ENCODE results near the gene DNAJC18. TPM values are rescaled to one million over a fixed set of nuclear protein-coding genes. Genes with fewer than 3 reads are reported as not detected.
"Not testable (repeated sequence)": the region's sequence is repeated elsewhere in the genome, so short reads cannot be mapped to it uniquely, and the experiment has no call there.

Gene DNAJC18
- polyA plus RNA-seq, 4 donors, result 0.67 to 3.8 (median 3.2) TPM

DNA sequence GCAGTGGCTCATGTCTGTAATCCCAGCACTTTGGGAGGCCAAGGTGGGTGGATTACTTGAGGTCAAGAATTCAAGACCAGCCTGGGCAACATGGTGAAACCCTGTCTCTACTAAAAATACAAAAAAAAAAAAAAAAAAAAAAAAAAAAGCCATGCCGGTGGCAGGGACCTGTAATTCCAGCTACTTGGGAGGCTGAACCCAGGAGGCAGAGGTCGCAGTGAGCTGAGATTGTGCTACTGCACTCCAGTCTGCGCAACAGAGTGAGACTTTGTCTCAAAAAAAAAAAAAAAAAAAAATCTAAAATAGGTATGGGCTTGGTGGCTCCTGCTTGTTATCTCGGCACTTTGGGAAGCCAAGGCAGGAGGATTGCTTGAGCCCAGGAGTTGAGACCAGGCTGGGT lies 40.4 kb upstream of the DNAJC18 start:
- H3K9me3 ChIP-seq (ENCODE audit: control insufficient read depth in 2 of 2, insufficient read depth in 1 of 2, low read depth in 1 of 2, low read length in 1 of 2); H3K4me3 ChIP-seq (ENCODE audit: low read depth in 1 of 3, low read length in 3 of 3); FAIRE-seq; DNase-seq; H3K4me1 ChIP-seq (ENCODE audit: control insufficient read depth in 3 of 3, insufficient read depth in 2 of 3, low read depth in 1 of 3, low read length in 2 of 3); H3K27ac ChIP-seq (ENCODE audit: low read depth in 1 of 3, low read length in 2 of 3); H3K27me3 ChIP-seq (ENCODE audit: control insufficient read depth in 3 of 3, insufficient read depth in 3 of 3, low read length in 3 of 3): not testable (repeated sequence)
- WGBS, 3 donors, result 89 to 92% (median 90%) methylated on average over 3 to 4 of the region's 4 CpGs
- H3K36me3 ChIP-seq (ENCODE audit: control insufficient read depth in 3 of 3, insufficient read depth in 2 of 3, low read depth in 1 of 3, low read length in 3 of 3), result peaks cover 0 to 11% (median 0%) of the 10 kb centered on the region in 3 donors

DNA sequence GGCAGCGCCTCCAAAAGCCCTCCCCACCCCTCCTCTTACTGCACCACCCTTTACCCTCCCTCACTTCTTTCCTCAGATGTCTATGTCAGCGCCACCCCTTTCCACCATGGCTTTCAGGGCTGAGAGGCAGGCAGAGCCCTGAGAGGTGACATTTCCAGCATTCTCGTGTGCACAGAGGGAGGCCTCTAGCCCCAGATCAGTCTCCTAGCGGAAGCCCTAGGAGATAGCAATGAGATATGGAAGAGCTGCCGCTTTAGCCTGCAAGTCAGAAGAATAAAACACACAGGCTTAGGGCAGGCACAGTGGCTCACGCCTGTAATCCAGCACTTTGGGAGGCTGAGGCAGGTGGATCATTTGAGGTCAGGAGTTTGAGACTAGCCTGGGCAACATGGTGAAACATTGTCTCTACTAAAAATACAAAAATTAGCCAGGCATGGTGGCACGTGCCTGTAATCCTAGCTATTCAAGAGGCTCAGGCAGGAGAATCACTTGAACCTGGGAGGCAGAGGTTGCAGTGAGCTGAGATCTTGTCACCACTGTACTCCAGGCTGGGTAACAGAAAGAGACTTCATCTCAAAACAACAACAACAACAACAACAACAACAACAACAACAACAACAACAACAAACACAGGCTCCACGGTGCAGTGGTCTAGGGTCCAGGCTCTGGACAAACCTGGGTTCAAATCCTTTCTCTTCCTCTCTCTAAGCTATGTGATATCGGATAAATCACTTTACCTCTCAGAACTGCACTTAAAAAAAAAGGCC lies 39.5 kb upstream of the DNAJC18 start:
- not testable (repeated sequence) for FAIRE-seq; H3K9me3 ChIP-seq (ENCODE audit: control insufficient read depth in 2 of 2, insufficient read depth in 1 of 2, low read depth in 1 of 2, low read length in 1 of 2); H3K27ac ChIP-seq (ENCODE audit: low read depth in 1 of 3, low read length in 2 of 3); H3K27me3 ChIP-seq (ENCODE audit: control insufficient read depth in 3 of 3, insufficient read depth in 3 of 3, low read length in 3 of 3); H3K4me1 ChIP-seq (ENCODE audit: control insufficient read depth in 3 of 3, insufficient read depth in 2 of 3, low read depth in 1 of 3, low read length in 2 of 3); H3K4me3 ChIP-seq (ENCODE audit: low read depth in 1 of 3, low read length in 3 of 3); DNase-seq
- H3K36me3 ChIP-seq (ENCODE audit: control insufficient read depth in 3 of 3, insufficient read depth in 2 of 3, low read depth in 1 of 3, low read length in 3 of 3), result peaks cover 0 to 11% (median 0%) of the 10 kb centered on the region in 3 donors
- 79 to 87% (median 84%) methylated on average over 9 of the region's 9 CpGs for WGBS, 3 donors

DNA sequence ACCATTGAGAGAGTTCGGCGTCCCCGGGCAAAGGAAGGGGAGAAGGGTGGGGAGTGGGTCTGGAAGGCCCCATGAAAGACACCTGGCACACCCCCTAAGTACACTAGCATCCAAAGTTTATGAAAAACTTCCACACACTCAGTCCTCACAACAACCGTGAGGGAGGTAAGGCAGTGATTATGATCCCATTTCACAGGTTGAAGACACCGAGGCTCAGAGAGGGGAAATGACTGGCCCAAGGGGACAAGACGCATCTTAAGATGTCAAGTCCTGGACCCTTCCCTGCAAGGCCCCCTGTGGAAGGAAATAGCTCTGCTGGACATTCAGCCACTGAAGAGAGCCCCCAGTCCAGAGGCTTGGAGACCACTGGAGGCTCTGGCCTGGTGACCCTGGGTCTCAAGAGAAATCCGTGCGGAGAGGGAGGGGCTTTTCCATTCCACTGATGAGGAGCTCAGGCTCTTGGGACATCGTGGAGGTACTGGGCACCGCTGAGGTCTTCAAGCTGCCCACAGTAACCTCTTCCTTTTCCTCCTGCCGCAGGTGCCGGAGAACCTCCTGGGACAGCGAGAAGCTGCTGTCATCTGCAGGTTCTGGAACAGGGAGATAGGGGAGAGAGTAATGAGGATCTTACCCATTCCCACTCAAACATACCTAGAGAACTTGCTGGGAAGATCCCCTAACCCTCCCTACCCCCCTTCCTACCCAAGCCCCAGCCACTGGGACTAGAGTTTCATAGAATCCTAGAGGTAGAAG lies 36.7 kb upstream of the DNAJC18 start:
- FAIRE-seq, result no peak
- H3K36me3 ChIP-seq (ENCODE audit: control insufficient read depth in 3 of 3, insufficient read depth in 2 of 3, low read depth in 1 of 3, low read length in 3 of 3), result peaks cover 0 to 11% (median 0%) of the 10 kb centered on the region in 3 donors
- no peak overlapping the region for H3K27ac ChIP-seq (ENCODE audit: low read depth in 1 of 3, low read length in 2 of 3)
- no peaks in the 10 kb centered on the region for H3K9me3 ChIP-seq (ENCODE audit: control insufficient read depth in 2 of 2, insufficient read depth in 1 of 2, low read depth in 1 of 2, low read length in 1 of 2)
- 81 to 86% (median 82%) methylated on average over 13 of the region's 13 CpGs for WGBS, 3 donors
- no peak overlapping the region for H3K4me3 ChIP-seq (ENCODE audit: low read depth in 1 of 3, low read length in 3 of 3)
- H3K27me3 ChIP-seq (ENCODE audit: control insufficient read depth in 3 of 3, insufficient read depth in 3 of 3, low read length in 3 of 3), result no peaks in the 10 kb centered on the region
- H3K4me1 ChIP-seq (ENCODE audit: control insufficient read depth in 3 of 3, insufficient read depth in 2 of 3, low read depth in 1 of 3, low read length in 2 of 3), result peaks cover 0 to 5% (median 2%) of the 10 kb centered on the region in 3 donors
- no peak for DNase-seq

DNA sequence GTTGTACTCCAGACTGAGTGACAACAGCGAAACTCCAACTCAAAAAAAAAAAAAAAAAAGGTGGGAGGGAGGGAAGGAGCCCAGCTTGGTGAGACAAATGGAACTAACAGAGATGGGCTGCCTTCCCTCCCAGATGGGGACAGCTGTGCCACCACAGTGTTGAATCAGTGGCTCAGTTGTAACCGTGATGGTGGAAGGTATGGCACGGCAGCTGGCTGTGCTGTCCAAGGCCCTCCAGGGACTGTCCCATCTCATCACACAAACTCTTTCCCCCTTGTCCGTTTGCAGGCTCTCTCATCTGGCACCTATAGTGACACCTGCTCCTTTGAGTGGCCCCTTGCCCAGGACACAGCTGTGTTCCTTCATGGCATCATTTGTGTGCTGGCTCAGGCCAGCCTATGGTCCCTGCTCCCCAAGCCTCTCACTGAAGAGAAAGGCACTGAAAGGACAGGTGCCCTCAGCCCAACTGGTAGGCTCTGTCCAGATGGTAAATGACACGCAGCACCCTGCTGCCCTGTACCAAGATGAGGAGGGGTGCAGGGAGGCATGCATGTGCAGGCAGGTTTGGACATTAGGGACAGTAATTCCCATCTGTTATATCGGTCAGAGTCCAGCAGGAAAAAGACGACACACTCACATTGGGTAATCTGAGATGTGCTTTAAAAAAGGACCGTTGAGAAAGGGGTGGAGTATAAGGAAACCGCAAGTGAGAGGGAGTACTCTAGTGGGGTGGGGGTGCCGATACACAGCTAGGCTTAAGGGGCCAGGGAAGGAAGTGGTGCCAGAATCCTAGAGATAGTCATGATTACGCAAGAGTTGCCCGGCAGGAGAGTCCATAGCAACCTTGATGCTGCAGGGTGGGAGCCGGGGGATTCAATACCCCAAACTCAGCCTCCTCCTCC lies 35.8 kb upstream of the DNAJC18 start:
- FAIRE-seq, result no peak
- H3K27ac ChIP-seq (ENCODE audit: low read depth in 1 of 3, low read length in 2 of 3), result no peak overlapping the region
- H3K4me3 ChIP-seq (ENCODE audit: low read depth in 1 of 3, low read length in 3 of 3), result no peak overlapping the region
- H3K9me3 ChIP-seq (ENCODE audit: control insufficient read depth in 2 of 2, insufficient read depth in 1 of 2, low read depth in 1 of 2, low read length in 1 of 2), result no peaks in the 10 kb centered on the region
- peaks cover 2 to 4% (median 2%) of the 10 kb centered on the region in 3 donors for H3K4me1 ChIP-seq (ENCODE audit: control insufficient read depth in 3 of 3, insufficient read depth in 2 of 3, low read depth in 1 of 3, low read length in 2 of 3)
- no peaks in the 10 kb centered on the region for H3K27me3 ChIP-seq (ENCODE audit: control insufficient read depth in 3 of 3, insufficient read depth in 3 of 3, low read length in 3 of 3)
- H3K36me3 ChIP-seq (ENCODE audit: control insufficient read depth in 3 of 3, insufficient read depth in 2 of 3, low read depth in 1 of 3, low read length in 3 of 3), result peaks cover 0 to 11% (median 0%) of the 10 kb centered on the region in 3 donors
- DNase-seq, result peak; percentile 40 to 51
- WGBS, 3 donors, result 28 to 33% (median 32%) methylated on average over 13 of the region's 13 CpGs

DNA sequence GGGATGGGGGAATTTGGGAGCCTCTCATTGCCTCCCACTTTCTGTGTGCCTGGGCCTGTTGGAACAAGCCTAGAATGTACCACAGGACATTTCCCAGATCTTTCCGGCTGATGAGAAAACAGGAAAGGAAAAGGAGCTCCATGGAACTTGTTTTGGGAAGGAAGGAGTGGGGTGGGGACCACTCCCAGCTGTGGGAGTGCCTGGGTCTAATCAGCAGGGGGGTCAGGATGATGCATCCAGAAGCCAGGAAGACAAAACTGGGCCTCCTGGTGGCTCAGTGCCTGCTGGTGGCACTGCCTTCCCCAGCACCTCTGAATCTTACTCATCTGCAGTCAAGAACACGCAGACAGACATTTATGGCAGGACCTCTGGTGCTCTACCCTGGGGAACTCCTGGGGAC lies 34.2 kb upstream of the DNAJC18 start:
- Histone ChIP-seq H3K4me1 (ENCODE audit: control insufficient read depth in 3 of 3, insufficient read depth in 2 of 3, low read depth in 1 of 3, low read length in 2 of 3) (peaks cover 2 to 4% (median 2%) of the 10 kb centered on the region in 3 donors), H3K9me3 (ENCODE audit: control insufficient read depth in 2 of 2, insufficient read depth in 1 of 2, low read depth in 1 of 2, low read length in 1 of 2) (no peaks in the 10 kb centered on the region), H3K36me3 (ENCODE audit: control insufficient read depth in 3 of 3, insufficient read depth in 2 of 3, low read depth in 1 of 3, low read length in 3 of 3) (peaks cover 0 to 8% (median 0%) of the 10 kb centered on the region in 3 donors), H3K27ac (ENCODE audit: low read depth in 1 of 3, low read length in 2 of 3) (peak overlapping the region in 1 of 3 donors; percentile 47), H3K4me3 (ENCODE audit: low read depth in 1 of 3, low read length in 3 of 3) (no peak overlapping the region), H3K27me3 (ENCODE audit: control insufficient read depth in 3 of 3, insufficient read depth in 3 of 3, low read length in 3 of 3) (no peaks in the 10 kb centered on the region)
- WGBS, 3 donors, result 79 to 89% (median 83%) methylated on average over 2 of the region's 2 CpGs
- FAIRE-seq (no peak), DNase-seq (no peak)

DNA sequence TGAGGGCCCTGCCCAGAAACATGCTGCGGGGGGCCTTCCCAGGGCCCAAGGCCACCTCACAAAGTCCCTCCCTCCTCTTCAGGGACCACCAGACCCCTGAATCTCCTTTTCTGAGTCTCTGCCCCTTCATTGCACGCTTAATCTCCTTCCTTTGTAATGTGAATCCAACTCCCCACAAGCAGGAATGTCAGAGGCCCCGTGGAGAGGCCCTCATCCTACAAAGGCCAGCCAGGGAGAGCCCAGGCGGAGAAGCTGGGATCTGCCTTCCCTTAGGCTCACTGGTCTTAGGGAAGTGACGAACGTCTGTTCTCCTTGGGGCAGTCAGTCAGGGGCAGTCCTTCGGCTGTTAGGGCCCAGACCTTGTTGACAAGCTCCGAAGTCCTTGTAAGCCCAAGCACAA lies 33.8 kb upstream of the DNAJC18 start:
- no peak for FAIRE-seq
- 80 to 87% (median 84%) methylated on average over 8 of the region's 8 CpGs for WGBS, 3 donors
- Histone ChIP-seq H3K27me3 (ENCODE audit: control insufficient read depth in 3 of 3, insufficient read depth in 3 of 3, low read length in 3 of 3) (no peaks in the 10 kb centered on the region), H3K27ac (ENCODE audit: low read depth in 1 of 3, low read length in 2 of 3) (peak overlapping the region in 1 of 3 donors; percentile 47), H3K4me1 (ENCODE audit: control insufficient read depth in 3 of 3, insufficient read depth in 2 of 3, low read depth in 1 of 3, low read length in 2 of 3) (peaks cover 2 to 4% (median 2%) of the 10 kb centered on the region in 3 donors), H3K36me3 (ENCODE audit: control insufficient read depth in 3 of 3, insufficient read depth in 2 of 3, low read depth in 1 of 3, low read length in 3 of 3) (peaks cover 0 to 4% (median 0%) of the 10 kb centered on the region in 3 donors), H3K4me3 (ENCODE audit: low read depth in 1 of 3, low read length in 3 of 3) (no peak overlapping the region), H3K9me3 (ENCODE audit: control insufficient read depth in 2 of 2, insufficient read depth in 1 of 2, low read depth in 1 of 2, low read length in 1 of 2) (no peaks in the 10 kb centered on the region)
- no peak for DNase-seq

DNA sequence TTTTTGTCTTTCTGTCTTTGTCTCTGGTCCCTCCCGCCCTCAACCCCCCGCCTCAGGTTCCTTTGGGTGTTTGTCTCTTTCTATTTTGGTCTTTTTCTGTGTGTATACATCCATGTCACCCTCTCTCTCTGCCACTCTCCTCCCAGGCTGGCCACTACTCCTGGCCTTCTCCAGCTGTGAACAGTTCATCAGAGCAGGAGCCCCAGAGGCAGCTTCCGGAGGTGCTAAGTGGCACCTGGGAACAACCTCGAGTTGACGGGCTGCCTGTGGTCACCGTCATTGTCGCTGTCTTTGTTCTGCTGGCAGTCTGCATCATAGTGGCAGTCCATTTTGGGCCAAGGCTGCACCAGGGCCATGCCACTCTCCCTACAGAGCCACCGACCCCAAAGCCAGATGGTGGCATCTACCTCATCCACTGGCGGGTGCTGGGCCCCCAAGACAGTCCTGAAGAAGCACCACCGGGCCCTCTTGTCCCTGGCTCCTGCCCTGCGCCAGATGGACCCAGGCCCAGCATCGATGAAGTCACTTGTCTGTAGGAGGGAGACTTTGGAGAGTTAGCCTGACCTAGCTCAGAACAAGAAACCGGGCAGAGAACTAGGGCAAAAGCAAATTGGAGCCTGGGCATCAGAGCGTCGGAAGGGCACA lies 33.2 kb upstream of the DNAJC18 start:
- no peaks in the 10 kb centered on the region for H3K27me3 ChIP-seq (ENCODE audit: control insufficient read depth in 3 of 3, insufficient read depth in 3 of 3, low read length in 3 of 3)
- WGBS, 3 donors, result 83 to 96% (median 88%) methylated on average over 15 of the region's 15 CpGs
- peaks cover 2 to 4% (median 2%) of the 10 kb centered on the region in 3 donors for H3K4me1 ChIP-seq (ENCODE audit: control insufficient read depth in 3 of 3, insufficient read depth in 2 of 3, low read depth in 1 of 3, low read length in 2 of 3)
- FAIRE-seq (no peak), DNase-seq (no peak)
- peak overlapping the region in 1 of 3 donors; percentile 47 for H3K27ac ChIP-seq (ENCODE audit: low read depth in 1 of 3, low read length in 2 of 3)
- peaks cover 0 to 2% (median 0%) of the 10 kb centered on the region in 3 donors for H3K36me3 ChIP-seq (ENCODE audit: control insufficient read depth in 3 of 3, insufficient read depth in 2 of 3, low read depth in 1 of 3, low read length in 3 of 3)
- no peak overlapping the region for H3K4me3 ChIP-seq (ENCODE audit: low read depth in 1 of 3, low read length in 3 of 3)
- no peaks in the 10 kb centered on the region for H3K9me3 ChIP-seq (ENCODE audit: control insufficient read depth in 2 of 2, insufficient read depth in 1 of 2, low read depth in 1 of 2, low read length in 1 of 2)
